HepG2 (cell line): ENCODE results near the gene QPCT. TPM values are rescaled to one million over a fixed set of nuclear protein-coding genes. Genes with fewer than 3 reads are reported as not detected.

ENCODE experiments used
- ATAC-seq: fragments of 200-7000 bp; cut with Tn5 transposase; 3 replicates; pipeline ENCODE4 v1.9.1; 2020; ENCODE audit warnings: mild to moderate bottlenecking, moderate library complexity
- BruUV-seq: library from RNA; stranded (reverse); fragments of 400-500 nt; replicated peaks from 2 replicates; lab custom pipeline; 2021; lab: Mats Ljungman, UMichigan
- CTCF ChIA-PET: fragments of 300-600 bp; formaldehyde crosslinking; extraction: SDS; loops from one replicate; lab custom pipeline; 2021; ENCODE audit warnings: low total read pairs, inconsistent platforms, low intra/inter-chr PET ratio; lab: Yijun Ruan, JAX
- POLR2A ChIA-PET: fragments of 350-600 bp; sonication (Branson Sonifier 250); formaldehyde crosslinking; loops from one replicate; lab custom pipeline; 2020; ENCODE audit warnings: antibody characterized with exemption, inconsistent platforms; lab: Yijun Ruan, JAX
- DNase-seq: peaks from one replicate; pipeline ENCODE4 v3.0.0-alpha.2; 2015; ENCODE audit warnings: low spot score
- FAIRE-seq: peaks from 3 replicates; lab custom pipeline; 2011; peaks lifted over from hg19 to GRCh38; lab: Jason Lieb, UNC
- H2AFZ ChIP-seq: one replicate; pipeline ENCODE4 v1.6.1; 2011; ENCODE audit warnings: low read length, inconsistent platforms
- H3K27ac ChIP-seq: fragments of 300-600 bp; 3 replicates; pipeline ENCODE4 v1.8.0; 2011; ENCODE audit warnings: mixed run types, mild to moderate bottlenecking, mixed read lengths, low read length, inconsistent platforms; ENCODE audit not compliant: insufficient read depth; ENCODE audit errors: extremely low read length
- H3K27me3 ChIP-seq, 2 experiments: fragments of 200-600 bp in 1 of 2; 2 replicates in 1 of 2; 3 replicates in 1 of 2; pipeline versions ENCODE4 v1.6.0 to v1.8.0; 2011; ENCODE audit warnings: low read length in 2 of 2, mild to moderate bottlenecking in 2 of 2, moderate library complexity in 2 of 2, inconsistent platforms in 1 of 2; ENCODE audit not compliant: insufficient read depth in 2 of 2, control insufficient read depth in 1 of 2
- H3K36me3 ChIP-seq, 2 experiments: fragments of 200-600 bp in 1 of 2; replicated peaks in 1 of 2; 2 replicates in 1 of 2; 3 replicates in 1 of 2; pipeline versions ENCODE4 v1.5.1 to v1.8.0; 2011; ENCODE audit warnings: low read length in 2 of 2, inconsistent platforms in 1 of 2; ENCODE audit not compliant: insufficient read depth in 2 of 2, control insufficient read depth in 1 of 2
- H3K4me1 ChIP-seq: 2 replicates; pipeline ENCODE4 v1.5.1; 2012; ENCODE audit warnings: low read length, inconsistent platforms; ENCODE audit not compliant: insufficient read depth
- H3K4me2 ChIP-seq: 2 replicates; pipeline ENCODE4 v1.6.0; 2011; ENCODE audit warnings: low read depth, low read length, inconsistent platforms
- H3K4me3 ChIP-seq, 3 experiments: fragments of 200-600 bp in 1 of 3; sonication (generic), shearing (Covaris generic) in 1 of 3; replicated peaks in 1 of 3; 2 replicates each; pipeline ENCODE4 v1.5.1; 2011 to 2016; ENCODE audit warnings: low read length in 3 of 3, inconsistent platforms in 2 of 3, low read depth in 2 of 3, mild to moderate bottlenecking in 2 of 3, control low read depth in 1 of 3, mixed read lengths in 1 of 3; ENCODE audit not compliant: insufficient read depth in 1 of 3
- H3K79me2 ChIP-seq: one replicate; pipeline ENCODE4 v1.6.1; 2011; ENCODE audit warnings: low read length, inconsistent platforms; ENCODE audit not compliant: insufficient read depth
- H3K9ac ChIP-seq: 2 replicates; pipeline ENCODE4 v1.6.0; 2011; ENCODE audit warnings: mild to moderate bottlenecking, low read depth, low read length, inconsistent platforms; ENCODE audit not compliant: insufficient read depth
- H3K9me3 ChIP-seq: 2 replicates; pipeline ENCODE4 v1.5.1; 2012; ENCODE audit warnings: mild to moderate bottlenecking, low read length
- H4K20me1 ChIP-seq: 2 replicates; pipeline ENCODE4 v1.6.0; 2011; ENCODE audit warnings: inconsistent platforms, mild to moderate bottlenecking, low read length, moderate library complexity; ENCODE audit not compliant: insufficient read depth
- GMEB1 ChIP-seq: sonication (generic); formaldehyde crosslinking; IDR thresholded peaks from 2 replicates; pipeline ENCODE4 v1.5.1; 2020; ENCODE audit warnings: missing genetic modification reagents, mild to moderate bottlenecking, borderline replicate concordance
- MED13 ChIP-seq: sonication (generic); formaldehyde crosslinking; IDR thresholded peaks from 2 replicates; pipeline ENCODE4 v1.5.0; 2020; ENCODE audit warnings: missing genetic modification reagents
- NFE2L1 ChIP-seq: sonication (generic); formaldehyde crosslinking; IDR thresholded peaks from 2 replicates; pipeline ENCODE4 v1.4.0; 2020; ENCODE audit warnings: missing genetic modification reagents, mild to moderate bottlenecking, borderline replicate concordance
- RFX1 ChIP-seq: fragments of 450-650 bp; IDR thresholded peaks from 2 replicates; pipeline ENCODE4 v1.6.1; 2017
- ZNF230 ChIP-seq: sonication (generic); formaldehyde crosslinking; IDR thresholded peaks from 2 replicates; pipeline ENCODE4 v1.4.0; 2020; ENCODE audit warnings: mild to moderate bottlenecking, missing genetic modification reagents
- ZNF280D ChIP-seq: sonication (generic); formaldehyde crosslinking; IDR thresholded peaks from 2 replicates; pipeline ENCODE4 v1.5.1; 2020; ENCODE audit warnings: mild to moderate bottlenecking, missing genetic modification reagents
- ZNF687 ChIP-seq: sonication (generic); formaldehyde crosslinking; IDR thresholded peaks from 2 replicates; pipeline ENCODE4 v1.5.1; 2020; ENCODE audit warnings: mild to moderate bottlenecking, missing genetic modification reagents, moderate library complexity
- ZNF841 ChIP-seq: sonication (generic); formaldehyde crosslinking; IDR thresholded peaks from 2 replicates; pipeline ENCODE4 v1.8.1; 2023; ENCODE audit warnings: missing genetic modification reagents, borderline replicate concordance
- in situ Hi-C: cut with HindIII; loops from 2 replicates; pipeline ENCODE4 v1.10.0; 2017; ENCODE audit warnings: low pct_unique_long_range_greater_than_20kb; ENCODE audit not compliant: extremely low pct_ligation_motif_present
- intact Hi-C: fragments of 100-400 bp; cut with micrococcal nuclease; formaldehyde crosslinking; loops from one replicate; pipeline ENCODE4 v1.10.0; 2022; ENCODE audit not compliant: unreplicated experiment
- polyA plus RNA-seq, 8 experiments: library from polyadenylated mRNA; depleted of rRNA in 3 of 8; stranded (reverse) in 7 of 8; unstranded in 1 of 8; fragments of >200 nt; fragmentation: Illumina TruSeq in 4 of 8; extraction: Trizol in 4 of 8; gene quantifications; 2 replicates each; pipeline versions ENCODE4 v1.2.1 to v1.2.3, GENCODE V29; 2011 to 2016; ENCODE audit warnings: low read depth in 4 of 8, missing spikeins in 1 of 8, mixed read lengths in 1 of 8; ENCODE audit not compliant: insufficient read depth in 1 of 8
- total RNA-seq, 5 experiments: library from RNA; depleted of rRNA; stranded (reverse); fragments of >200 nt; fragmentation: Illumina TruSeq; extraction: Trizol; gene quantifications; 2 replicates each; pipeline ENCODE4 v1.2.3, GENCODE V29; 2016; ENCODE audit warnings: low read depth in 1 of 5
- TF ChIP-seq, protein P1 (sequence below): sonication (generic); formaldehyde crosslinking; IDR thresholded peaks from 2 replicates; pipeline ENCODE4; 2020; ENCODE audit warnings: missing genetic modification reagents, mild to moderate bottlenecking, borderline replicate concordance
- TF ChIP-seq, protein P2 (sequence below): IDR thresholded peaks from 2 replicates; pipeline ENCODE4 v1.6.1; 2016; ENCODE audit warnings: mild to moderate bottlenecking, missing biosample characterization, missing genetic modification reagents

QPCT gene
- total and polyA plus RNA-seq, 2 of the 13 experiments (the other 11 are each of a cell fraction or from before 2014, with no cell fraction given) = 0.77 to 1.2 TPM

GRCh38 chr2:37330681-37331080, 13.7 kb upstream of the QPCT start:
- Histone ChIP-seq H3K36me3 (no peaks in the 10 kb centered on the region), H3K9ac (no peak overlapping the region), H3K27me3 (peaks cover 0 to 12% of the 10 kb centered on the region in 2 experiments; a peak in 3 of 5 replicates), H2AFZ (no peak overlapping the region), H3K27ac (no peak overlapping the region), H3K4me3 (no peak overlapping the region), H3K4me2 (no peak overlapping the region), H3K4me1 (peaks cover 2% of the 10 kb centered on the region), H3K79me2 (no peaks in the 10 kb centered on the region), H4K20me1 (no peaks in the 10 kb centered on the region), H3K9me3 (no peaks in the 10 kb centered on the region)
- no peak for ATAC-seq
- ChIA-PET CTCF (no interaction called here), POLR2A (no interaction called here)
- in situ Hi-C loops (no loop called here), intact Hi-C loops (no loop called here)
- BruUV-seq = no TSS peak
- no peak for DNase-seq
- no peak for FAIRE-seq
- TF ChIP-seq, protein P1, sequence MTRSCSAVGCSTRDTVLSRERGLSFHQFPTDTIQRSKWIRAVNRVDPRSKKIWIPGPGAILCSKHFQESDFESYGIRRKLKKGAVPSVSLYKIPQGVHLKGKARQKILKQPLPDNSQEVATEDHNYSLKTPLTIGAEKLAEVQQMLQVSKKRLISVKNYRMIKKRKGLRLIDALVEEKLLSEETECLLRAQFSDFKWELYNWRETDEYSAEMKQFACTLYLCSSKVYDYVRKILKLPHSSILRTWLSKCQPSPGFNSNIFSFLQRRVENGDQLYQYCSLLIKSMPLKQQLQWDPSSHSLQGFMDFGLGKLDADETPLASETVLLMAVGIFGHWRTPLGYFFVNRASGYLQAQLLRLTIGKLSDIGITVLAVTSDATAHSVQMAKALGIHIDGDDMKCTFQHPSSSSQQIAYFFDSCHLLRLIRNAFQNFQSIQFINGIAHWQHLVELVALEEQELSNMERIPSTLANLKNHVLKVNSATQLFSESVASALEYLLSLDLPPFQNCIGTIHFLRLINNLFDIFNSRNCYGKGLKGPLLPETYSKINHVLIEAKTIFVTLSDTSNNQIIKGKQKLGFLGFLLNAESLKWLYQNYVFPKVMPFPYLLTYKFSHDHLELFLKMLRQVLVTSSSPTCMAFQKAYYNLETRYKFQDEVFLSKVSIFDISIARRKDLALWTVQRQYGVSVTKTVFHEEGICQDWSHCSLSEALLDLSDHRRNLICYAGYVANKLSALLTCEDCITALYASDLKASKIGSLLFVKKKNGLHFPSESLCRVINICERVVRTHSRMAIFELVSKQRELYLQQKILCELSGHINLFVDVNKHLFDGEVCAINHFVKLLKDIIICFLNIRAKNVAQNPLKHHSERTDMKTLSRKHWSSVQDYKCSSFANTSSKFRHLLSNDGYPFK = no peak
- TF ChIP-seq ZNF230 (CRISPR knock-in tag) = no peak
- no peak for TF ChIP-seq ZNF280D (CRISPR knock-in tag)
- no peak for TF ChIP-seq RFX1
- no peak for TF ChIP-seq ZNF687 (CRISPR knock-in tag)
- TF ChIP-seq MED13 (CRISPR knock-in tag) = no peak
- no peak for TF ChIP-seq ZNF841 (CRISPR knock-in tag)
- TF ChIP-seq NFE2L1 = no peak
- TF ChIP-seq, protein P2, sequence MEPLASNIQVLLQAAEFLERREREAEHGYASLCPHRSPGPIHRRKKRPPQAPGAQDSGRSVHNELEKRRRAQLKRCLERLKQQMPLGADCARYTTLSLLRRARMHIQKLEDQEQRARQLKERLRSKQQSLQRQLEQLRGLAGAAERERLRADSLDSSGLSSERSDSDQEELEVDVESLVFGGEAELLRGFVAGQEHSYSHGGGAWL = no peak
- TF ChIP-seq GMEB1 (CRISPR knock-in tag) = no peak
